OCI-LY1 (cell line): Measurements from ENCODE around the gene DBF4.

Source experiments
- H2AFZ ChIP-seq: fragments of 200-600 bp; sonication (generic), shearing (Covaris generic); 2 replicates; pipeline ENCODE4 v1.6.0; 2014; ENCODE audit warnings: antibody characterized with exemption, mild to moderate bottlenecking, low read length
- H3F3A ChIP-seq: fragments of 200-600 bp; sonication (generic), shearing (Covaris generic); 2 replicates; pipeline ENCODE4 v1.6.0; 2014; ENCODE audit warnings: mild to moderate bottlenecking, antibody characterized with exemption, low read length, moderate library complexity; ENCODE audit not compliant: insufficient read depth
- H3K27ac ChIP-seq: fragments of 200-600 bp; sonication (generic); 2 replicates; pipeline ENCODE4 v1.5.1; 2014; ENCODE audit warnings: low read length, mixed run types, mild to moderate bottlenecking, low read depth; ENCODE audit not compliant: poor library complexity, severe bottlenecking
- H3K27me3 ChIP-seq: fragments of 200-600 bp; sonication (generic); 2 replicates; pipeline ENCODE4 v1.6.0; 2014; ENCODE audit warnings: antibody characterized with exemption, mild to moderate bottlenecking, low read length, moderate library complexity; ENCODE audit not compliant: insufficient read depth
- H3K36me3 ChIP-seq: fragments of 200-600 bp; sonication (generic); 2 replicates; pipeline ENCODE4 v1.6.1; 2014; ENCODE audit warnings: mild to moderate bottlenecking, antibody characterized with exemption, low read length, moderate library complexity, mixed read lengths; ENCODE audit not compliant: insufficient read depth
- H3K4me1 ChIP-seq: fragments of 200-600 bp; sonication (generic); 2 replicates; pipeline ENCODE4 v1.5.1; 2014; ENCODE audit warnings: mild to moderate bottlenecking, low read length, moderate library complexity; ENCODE audit not compliant: insufficient read depth, severe bottlenecking
- H3K4me2 ChIP-seq: fragments of 200-600 bp; sonication (generic), shearing (Covaris generic); 2 replicates; pipeline ENCODE4 v1.6.1; 2014; ENCODE audit warnings: low read length
- H3K4me3 ChIP-seq: fragments of 200-600 bp; sonication (generic); 2 replicates; pipeline ENCODE4 v1.5.1; 2014; ENCODE audit warnings: low read length, low read depth, mild to moderate bottlenecking, mixed read lengths; ENCODE audit not compliant: poor library complexity, severe bottlenecking
- H3K79me2 ChIP-seq: fragments of 200-600 bp; shearing (Covaris generic); 2 replicates; pipeline ENCODE4 v1.6.1; 2016; ENCODE audit warnings: mixed run types, low read length, mixed read lengths; ENCODE audit not compliant: insufficient read depth
- H3K9ac ChIP-seq: fragments of 200-600 bp; sonication (generic), shearing (Covaris generic); 2 replicates; pipeline ENCODE4 v1.6.1; 2014; ENCODE audit warnings: mild to moderate bottlenecking, low read length, mixed read lengths
- H3K9me2 ChIP-seq: fragments of 200-600 bp; sonication (generic), shearing (Covaris generic); 2 replicates; pipeline ENCODE4 v1.6.1; 2014; ENCODE audit warnings: low read depth, mild to moderate bottlenecking, low read length, mixed read lengths
- H3K9me3 ChIP-seq: fragments of 200-600 bp; shearing (Covaris generic); 2 replicates; pipeline ENCODE4 v1.6.1; 2014; ENCODE audit warnings: low read length, mixed read lengths
- H4K20me1 ChIP-seq: fragments of 200-600 bp; sonication (generic), shearing (Covaris generic); 2 replicates; pipeline ENCODE4 v1.6.0; 2016; ENCODE audit warnings: mild to moderate bottlenecking, low read length; ENCODE audit not compliant: insufficient read depth
- CTCF ChIP-seq: fragments of 200-600 bp; sonication (generic), shearing (Covaris generic); IDR thresholded peaks from 2 replicates; pipeline ENCODE4 v1.5.1; 2017; ENCODE audit warnings: mild to moderate bottlenecking, antibody characterized with exemption, low read length, moderate library complexity, mixed read lengths
- EZH2 ChIP-seq: fragments of 200-600 bp; sonication (generic), shearing (Covaris generic); IDR thresholded peaks from 2 replicates; pipeline ENCODE4 v1.8.0; 2017; ENCODE audit warnings: borderline replicate concordance, mixed run types, mild to moderate bottlenecking, antibody characterized with exemption, low read length, moderate library complexity, mixed read lengths

The DBF4 gene

GRCh38 chr7:87948371-87948770 is 72.1 kb downstream of the DBF4 start:
- Histone ChIP-seq H3K36me3 (no peaks in the 10 kb centered on the region; the same call in 1 of the 2 replicates), H3K4me3 (no peak overlapping the region), H3K4me2 (no peak overlapping the region), H3K9me2 (no peaks in the 10 kb centered on the region), H3K4me1 (no peaks in the 10 kb centered on the region), H3F3A (peaks cover 18% of the 10 kb centered on the region; the same call in 1 of the 2 replicates), H2AFZ (no peak overlapping the region), H3K27ac (no peak overlapping the region), H3K9me3 (no peaks in the 10 kb centered on the region), H4K20me1 (peaks cover 3% of the 10 kb centered on the region; the same call in 1 of the 2 replicates), H3K27me3 (no peaks in the 10 kb centered on the region), H3K9ac (no peak overlapping the region), H3K79me2 (peaks cover 5% of the 10 kb centered on the region; the same call in 1 of the 2 replicates)
- TF ChIP-seq EZH2 (no peak), CTCF (no peak)
